HG03135 (cell line): Measurements from ENCODE around the gene THAP5.
A peak's percentile ranks its signal among the peaks of the same experiment; 100 is the strongest.

ENCODE experiments used
- ATAC-seq: cut with Tn5 transposase; IDR thresholded peaks from one replicate; pipeline ENCODE4 v1.9.1; 2021; ENCODE audit warnings: mild to moderate bottlenecking, moderate library complexity; ENCODE audit not compliant: unreplicated experiment

The THAP5 gene, protein sequence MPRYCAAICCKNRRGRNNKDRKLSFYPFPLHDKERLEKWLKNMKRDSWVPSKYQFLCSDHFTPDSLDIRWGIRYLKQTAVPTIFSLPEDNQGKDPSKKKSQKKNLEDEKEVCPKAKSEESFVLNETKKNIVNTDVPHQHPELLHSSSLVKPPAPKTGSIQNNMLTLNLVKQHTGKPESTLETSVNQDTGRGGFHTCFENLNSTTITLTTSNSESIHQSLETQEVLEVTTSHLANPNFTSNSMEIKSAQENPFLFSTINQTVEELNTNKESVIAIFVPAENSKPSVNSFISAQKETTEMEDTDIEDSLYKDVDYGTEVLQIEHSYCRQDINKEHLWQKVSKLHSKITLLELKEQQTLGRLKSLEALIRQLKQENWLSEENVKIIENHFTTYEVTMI

DNA sequence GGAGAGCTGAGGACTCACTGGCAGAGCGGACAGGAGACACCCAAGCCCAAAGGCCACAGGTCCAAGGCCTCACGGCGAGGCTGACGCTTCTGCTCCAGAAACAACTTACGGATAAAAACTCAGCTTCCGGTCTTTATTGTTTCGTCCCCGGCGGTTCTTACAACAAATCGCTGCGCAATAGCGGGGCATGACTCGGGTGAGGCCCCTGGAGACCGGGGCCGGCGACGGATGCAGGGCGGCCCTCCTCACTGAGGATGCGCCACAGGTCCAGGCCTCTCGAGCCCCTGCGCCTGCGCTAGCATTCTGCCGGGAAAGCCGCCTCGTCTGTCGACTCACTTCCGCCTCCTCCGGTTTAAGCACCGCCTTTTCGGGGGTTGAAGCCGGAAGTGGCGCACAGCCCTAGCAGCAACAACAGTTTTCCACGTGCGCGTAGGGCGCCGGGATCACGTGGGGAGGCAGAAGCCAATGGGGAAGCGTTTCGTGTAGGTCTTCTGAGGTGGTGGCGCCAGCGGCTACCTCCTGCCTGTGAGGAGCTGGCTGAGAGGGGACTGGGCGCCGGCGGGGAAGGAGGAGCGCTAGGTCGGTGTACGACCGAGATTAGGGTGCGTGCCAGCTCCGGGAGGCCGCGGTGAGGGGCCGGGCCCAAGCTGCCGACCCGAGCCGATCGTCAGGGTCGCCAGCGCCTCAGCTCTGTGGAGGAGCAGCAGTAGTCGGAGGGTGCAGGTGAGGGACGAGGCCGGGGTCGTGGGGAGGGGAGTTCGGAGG lies at the start of gene THAP5, which contains the start of gene DNAJB9:
THAP5 (minus strand) TSS at position 326 of the 765 bp plus-strand sequence; CDS start at position 189, 137 bp downstream.
DNAJB9 (plus strand) TSS at position 494 of the 765 bp plus-strand sequence. CDS start 1,853 bp downstream, outside the sequence.
- peak; percentile 96 for ATAC-seq

DNA sequence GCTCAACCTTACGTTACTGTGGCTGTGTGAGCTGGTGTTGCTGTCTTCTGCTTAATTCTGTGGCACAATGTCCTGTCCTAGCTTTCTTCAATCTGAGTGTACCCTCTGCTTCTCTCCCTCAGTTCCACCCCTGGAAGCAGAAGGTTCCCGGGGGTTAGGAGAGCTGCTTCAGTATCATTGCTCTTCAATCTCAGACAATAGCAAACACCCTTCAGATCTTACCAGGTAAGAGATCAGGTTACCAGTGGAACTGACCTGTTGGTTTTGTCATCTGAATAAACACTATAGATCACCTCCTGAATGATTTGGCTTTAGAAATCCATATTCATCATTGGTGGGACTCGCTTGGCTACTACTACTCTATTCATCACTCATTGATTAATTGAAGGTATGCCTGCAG lies 48.5 kb upstream of the THAP5 start:
- ATAC-seq = no peak

DNA sequence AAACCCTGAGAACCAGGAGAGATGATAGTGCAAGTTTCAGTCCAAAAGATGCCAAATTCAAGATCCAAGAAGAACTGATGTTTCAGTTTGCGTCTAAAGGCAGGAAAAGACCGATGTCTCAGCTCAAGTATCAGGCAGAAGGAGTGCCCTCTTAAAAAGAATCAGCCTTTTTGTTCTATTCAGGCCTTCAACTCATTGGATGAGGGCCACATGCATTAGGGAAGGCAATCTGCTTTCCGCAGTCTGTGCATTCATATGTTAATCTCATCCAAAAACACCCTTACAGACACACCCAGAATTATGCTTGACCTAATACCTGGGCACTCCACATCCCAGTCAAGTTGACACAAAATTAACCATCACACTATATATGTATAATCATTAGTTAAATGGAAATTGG lies 45.4 kb upstream of the THAP5 start:
- ATAC-seq = no peak

DNA sequence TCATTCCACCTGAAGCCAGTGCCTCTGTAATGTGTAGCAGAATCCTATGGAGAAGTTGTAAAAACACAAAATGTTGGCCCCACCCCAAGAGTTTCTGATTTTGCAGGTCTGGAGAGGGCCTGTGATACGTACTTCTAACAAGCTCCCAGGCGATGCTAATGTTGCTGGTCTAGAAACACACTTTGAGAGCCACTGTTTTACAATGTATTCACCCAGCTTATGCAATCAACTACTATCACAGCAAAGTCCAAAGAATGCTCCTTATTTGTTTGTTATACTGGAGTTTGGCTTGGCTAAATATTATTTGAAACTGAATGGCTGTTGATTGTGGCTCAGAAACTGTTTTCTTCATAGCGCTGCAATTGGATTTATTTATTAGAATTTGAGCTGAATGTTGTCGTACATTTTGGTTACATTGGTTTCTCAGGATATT lies 44.5 kb upstream of the THAP5 start:
- no peak for ATAC-seq

DNA sequence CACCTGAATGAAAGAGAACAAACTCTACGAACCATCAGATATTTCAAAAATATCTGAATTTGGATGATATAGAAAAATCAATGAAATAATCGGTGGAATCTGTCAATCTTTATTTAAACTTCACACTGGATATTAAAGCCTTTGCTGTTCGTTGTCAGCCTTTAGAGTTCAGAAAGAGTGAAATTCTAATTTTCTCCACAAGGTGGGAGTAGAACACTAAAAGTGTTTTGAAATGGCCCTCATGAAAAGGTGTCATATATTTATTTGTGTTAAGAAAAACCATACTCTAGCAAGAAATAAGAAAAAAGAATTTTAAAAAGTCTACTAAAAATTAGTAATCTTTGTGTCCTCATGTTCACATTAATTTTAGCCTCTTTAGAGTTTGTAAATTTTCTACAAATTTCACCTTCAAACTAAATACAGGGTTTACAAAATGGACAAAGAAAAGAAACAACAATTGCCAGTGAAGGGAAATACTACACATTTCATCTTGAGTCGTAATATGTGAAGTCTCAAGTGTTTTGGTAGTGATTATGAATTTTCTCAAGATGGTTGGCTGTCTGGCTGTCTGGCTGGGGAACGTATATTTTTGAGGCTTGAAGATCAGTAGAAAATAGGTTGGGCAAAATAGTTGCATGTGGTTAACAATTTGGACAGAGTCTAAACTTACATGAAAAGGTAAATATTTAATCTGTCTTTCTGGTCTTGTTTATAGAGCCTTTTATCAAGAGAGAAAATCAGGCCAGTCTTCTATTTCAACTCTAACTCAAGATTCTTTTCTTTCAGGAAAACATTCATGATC lies 43.8 kb upstream of the THAP5 start:
- ATAC-seq = peak; percentile 64

DNA sequence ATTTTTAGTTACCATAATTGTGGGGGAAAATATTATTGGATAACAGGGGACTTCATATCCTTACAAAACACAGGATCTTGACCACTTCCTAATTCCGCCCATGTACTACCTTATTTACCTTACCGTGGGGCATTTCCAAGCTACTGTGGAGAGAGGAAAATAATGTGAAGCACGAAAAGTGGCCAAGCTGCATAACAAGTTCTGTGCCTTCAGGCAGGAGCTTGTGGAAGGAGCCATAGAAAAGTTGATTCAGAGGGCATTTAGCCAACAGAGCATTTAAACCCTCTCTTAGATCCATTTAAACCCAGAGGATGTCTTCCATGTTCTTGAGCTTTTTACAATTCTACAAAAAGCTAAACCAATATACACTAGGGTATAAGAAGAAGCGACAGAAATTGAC lies 41.8 kb upstream of the THAP5 start:
- ATAC-seq = no peak

DNA sequence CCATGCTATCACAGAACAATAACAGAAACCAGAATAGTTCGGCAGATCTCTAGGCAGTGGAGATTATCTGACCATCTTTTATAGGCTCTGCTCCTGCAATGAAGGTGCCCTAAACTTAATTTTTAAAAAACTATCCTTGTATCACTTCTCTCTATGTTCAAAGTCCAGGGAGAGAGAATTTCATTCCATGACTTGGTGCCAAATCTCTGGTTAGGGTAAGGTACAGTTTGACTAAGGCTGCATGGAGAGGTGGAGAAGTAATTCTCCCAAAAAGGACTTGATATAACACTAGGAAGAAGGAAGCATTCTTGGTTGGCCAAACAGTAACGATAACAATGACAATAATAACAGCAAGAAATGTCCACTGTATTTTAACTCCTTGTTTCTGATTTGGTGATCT lies 40.1 kb upstream of the THAP5 start:
- ATAC-seq = no peak

DNA sequence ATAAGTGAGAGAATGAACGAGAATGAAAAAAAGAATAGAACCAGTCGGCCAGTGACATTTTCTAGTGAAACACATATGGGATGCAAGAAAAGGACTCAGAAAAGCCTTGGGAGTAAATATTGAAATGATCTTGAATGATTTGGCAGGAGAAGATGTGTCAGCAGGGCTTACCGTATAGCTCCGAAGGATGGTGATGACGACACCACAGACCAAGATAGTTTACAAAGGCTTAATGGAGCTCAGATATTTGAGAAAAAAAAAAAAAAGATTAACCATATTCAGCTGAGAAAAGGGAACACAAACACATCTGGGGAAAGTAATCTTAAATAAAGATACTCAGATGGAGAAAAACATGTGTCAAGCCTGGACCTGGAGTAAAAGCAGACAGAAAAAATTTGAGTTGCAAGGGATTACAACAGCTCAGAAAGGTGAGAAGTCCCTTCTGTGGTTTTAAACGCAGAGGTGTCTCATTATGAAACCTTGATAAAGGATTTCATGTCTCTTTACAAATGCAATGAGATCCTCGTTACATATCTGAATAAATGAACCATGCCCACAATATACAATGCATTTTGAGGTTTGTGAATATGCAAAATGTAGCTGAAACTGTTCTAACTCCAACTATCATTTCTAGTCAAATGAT lies 36.2 kb upstream of the THAP5 start:
- ATAC-seq = no peak

DNA sequence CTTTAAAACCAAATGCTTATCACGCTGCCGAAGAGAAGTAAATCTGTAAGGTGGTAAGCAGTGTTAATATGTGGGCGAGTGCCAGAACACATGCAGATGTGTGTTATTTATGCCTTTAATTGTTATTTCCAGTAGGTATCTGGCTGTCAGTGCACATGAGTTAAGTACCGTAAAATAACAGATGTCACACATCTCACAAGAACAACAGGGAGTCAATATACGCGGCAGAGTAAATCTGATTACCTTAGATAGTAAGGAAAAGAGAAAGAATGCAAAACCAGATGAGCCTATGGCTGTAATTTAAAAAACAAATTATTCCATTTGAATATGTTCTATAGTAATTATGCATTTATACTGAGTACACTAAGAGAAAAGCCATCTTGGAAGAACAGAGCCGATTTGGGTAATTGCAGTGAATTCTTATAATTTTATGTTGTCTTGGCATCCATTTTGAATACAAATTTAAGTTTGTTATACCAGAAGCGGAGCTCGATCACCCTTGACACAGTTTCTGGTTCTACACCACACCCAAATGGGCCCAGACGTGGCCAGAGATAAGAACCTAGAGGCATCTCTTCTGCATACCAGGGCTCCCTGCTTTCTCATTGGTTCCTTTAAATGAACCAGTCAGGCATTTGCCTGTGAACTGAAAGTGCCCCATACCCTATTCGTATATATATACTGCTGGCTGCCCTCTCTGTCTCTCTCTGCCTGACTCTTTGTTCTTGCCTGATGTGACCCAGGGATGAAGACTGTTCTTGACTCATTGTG lies 35.0 kb upstream of the THAP5 start:
- ATAC-seq = no peak

DNA sequence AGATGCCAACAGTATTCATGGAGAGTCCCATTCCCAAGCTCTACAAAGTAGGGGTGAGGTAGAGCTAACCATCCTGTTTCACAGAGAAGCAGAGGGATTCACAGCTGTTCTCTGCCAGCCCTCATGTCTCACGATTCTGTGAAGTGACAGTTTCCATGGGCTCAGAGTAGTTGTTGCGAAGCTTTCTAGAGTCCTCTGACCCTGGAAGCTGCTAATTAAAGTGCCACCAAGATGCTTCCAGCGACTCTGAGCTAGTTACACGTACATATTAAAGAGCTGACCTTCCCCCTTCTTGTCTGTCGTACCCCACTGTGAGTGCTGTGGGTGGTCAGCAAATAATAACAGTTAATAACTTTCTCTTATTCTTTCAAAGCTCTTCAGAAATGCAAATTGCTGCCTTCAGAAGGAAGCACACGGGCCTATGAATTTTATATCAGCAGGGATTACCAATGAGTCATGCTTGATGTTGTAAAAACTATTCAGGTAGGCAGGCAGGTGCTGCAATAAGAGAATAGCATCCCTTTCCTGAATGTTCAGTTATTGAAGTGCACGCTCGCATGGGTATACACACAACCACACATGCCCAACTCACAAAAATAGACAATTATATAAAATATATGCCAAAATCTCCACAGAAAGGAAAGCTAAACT lies 34.3 kb upstream of the THAP5 start:
- ATAC-seq = no peak

DNA sequence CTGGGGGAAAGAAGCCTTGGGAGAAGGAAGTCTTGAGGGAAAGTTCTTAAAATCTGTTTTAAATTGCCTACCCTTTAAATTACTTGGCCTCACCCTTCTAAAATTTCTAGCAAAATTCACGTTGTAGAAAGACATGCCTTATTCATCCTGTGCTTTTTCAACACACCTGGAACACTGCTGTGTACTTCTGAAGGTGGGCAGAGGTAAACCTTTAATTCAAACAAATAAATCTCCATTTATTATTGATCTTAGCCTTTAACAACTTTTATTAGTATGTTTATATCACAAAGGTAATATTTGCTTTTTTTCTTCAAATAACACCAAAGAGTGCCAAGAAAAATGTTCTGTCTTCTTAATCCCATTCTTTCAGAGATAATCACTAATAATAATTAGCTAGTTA lies 30.9 kb upstream of the THAP5 start:
- no peak for ATAC-seq

DNA sequence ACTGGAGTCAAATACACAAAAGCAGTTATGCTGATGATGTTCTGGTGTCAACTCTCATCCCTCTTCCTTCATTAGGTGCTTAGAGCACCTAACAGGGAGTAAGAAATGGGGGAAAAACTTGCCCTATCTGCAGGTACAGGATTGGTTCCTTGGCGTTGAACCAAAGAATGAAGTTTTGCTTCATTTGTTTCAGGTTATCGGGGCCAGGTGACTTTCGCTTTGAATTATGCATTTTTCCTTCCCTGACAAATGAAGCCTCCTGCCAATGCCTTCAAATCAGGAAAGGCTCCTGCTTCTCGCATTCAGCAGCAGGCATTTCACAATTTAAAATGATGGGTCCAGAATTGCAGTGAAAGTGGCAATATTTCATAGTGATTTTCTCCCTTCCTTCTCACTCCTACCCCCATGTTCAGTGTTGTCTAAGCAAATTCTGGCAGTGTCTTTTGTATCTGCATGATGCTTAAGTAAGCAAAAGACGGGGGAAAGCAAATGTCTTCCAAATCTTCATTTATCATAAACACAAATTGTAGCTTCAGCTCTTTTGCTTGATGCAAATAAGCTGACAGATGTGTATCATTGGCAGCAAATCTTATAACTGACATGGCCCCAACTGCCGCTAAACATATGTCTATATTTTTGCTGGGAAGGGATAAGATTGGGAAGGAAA lies 29.5 kb upstream of the THAP5 start:
- no peak for ATAC-seq

DNA sequence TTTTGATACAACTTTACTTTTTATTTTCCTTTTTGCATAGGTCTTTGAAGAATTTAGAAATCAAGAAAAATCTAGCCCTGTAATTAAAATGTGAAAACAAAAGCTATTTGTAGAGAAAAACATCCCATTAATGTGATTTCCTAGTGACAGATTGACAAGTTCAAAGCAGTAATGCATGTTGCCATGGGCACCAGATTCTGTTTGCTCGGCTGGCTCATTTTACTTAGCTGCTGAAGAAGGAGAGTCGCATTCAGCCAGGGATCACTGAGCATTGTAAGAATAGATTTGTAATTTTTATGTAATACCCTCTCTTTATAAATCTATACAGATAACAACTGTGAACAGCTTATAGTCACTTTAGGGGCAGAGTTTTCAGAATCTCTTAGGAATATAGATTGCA lies 28.6 kb upstream of the THAP5 start:
- ATAC-seq = no peak

DNA sequence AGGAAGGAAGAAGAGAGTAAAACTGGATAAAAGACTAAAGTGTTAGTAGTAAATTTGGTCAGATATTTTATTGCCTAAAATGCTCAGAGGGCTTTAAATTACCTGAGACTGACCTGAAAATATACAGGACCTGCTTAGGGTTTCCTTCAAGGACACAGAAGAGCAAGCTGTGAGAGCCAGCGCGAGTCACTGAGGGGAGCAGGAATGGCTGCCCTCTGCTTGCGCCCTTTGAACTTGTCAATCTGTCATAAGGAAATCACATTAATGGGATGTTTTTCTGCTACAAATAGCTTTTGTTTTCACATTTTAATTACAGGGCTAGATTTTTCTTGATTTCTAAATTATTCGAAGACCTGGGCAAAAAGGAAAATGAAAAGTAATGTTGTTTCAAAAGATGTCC lies 27.1 kb upstream of the THAP5 start:
- ATAC-seq = no peak

DNA sequence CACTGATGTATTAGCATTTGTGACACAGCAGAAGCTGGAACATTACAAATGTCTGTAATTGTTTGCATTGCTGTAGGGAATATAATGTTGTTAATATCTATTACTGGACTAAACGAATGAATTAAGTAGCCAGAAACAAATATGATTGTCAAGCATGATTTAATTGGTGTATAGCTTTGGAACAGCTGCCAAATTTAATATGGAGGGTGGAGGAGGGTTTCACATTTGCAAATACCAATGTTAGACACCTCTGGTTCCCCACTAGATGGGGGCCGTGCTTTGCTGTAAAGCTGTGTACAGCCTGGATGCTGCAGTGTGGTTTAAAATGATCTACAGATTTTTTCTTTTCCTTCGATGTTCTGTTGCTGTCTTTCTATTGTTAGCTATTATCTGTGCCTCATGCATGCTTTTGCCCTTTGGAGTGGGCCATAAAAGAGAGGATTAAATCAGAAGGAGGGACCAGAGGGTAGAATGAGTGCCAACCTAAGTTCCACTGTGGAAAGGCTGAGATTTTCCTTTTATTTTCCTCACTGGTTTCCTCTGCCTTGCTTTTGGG lies 23.2 kb upstream of the THAP5 start:
- ATAC-seq = no peak

DNA sequence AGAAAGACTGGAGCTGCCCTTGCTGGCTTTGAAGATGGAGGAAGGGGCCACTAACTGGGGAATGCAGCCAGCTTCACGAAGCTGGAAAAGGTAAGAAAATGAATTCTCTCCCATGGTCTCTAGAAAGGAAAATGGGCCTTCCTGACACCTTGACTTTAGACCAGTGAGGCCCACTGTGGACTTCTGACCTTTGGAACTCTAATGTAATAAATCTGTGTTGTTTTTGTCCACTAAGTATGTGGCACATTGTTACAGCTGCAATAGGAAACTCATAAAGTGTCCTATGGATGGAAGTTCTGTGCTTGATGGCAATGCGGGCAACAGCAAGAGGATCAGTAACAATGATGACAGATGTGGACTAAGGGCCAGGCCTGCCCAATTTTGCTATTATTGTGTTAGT lies 21.1 kb upstream of the THAP5 start:
- ATAC-seq = no peak

DNA sequence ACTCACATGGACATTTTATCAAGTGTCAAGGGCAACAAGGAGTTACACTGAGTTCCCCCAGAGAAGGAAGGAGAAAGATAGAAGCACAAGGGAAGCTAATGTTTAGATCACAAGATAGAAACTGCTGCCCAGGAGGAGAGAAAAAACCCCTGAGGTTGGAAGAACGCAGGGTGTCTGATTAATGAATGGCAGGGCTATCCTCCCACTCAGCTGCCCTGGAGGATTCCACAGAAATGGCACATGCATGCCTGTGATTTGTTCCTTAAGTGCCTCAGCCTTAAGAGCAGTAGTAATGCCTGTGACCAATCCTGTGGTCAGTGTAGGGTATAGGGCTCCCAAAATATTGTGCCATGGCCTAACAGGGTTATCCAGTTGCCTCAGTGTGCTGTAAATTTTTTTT lies 20.4 kb upstream of the THAP5 start:
- no peak for ATAC-seq

DNA sequence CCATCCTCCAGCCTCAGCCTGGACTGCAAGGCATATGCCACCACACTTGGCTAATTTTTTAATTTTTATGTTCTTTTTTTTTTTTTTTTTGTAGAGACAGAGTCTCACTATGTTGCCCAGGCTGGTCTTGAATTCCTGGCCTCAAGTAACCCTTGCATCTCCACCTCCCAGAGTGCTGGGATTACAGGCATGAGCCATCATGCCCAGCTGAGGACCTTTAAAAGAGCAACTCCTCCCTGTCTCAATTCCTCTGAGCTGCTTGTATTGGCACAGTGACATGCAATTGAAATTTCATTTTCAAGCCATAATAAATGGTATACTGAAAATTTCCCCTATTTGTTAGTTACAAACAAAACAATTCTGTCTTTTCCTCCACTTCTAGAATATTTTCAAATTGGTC lies 19.7 kb upstream of the THAP5 start:
- no peak for ATAC-seq

DNA sequence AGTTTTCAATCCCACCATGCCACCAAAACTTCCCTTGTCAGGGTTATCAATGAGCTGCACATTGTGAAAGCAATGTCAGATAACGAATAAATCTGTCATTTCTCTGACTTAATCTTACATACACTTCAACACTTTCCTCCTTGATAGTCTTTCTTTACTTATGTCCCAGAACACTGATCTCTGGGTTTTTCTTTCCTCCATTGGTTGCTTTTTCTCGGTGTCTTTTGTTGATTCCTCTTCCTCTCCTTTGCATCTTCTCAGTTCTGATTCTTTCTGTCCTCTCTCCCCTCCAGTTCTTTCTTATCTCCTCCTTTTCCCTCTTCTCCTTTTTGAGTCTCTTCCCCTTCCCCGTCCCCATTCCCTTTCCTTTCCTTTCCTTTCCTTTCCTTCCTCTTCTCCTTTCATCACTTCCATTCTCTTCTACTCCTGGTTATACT lies 16.8 kb upstream of the THAP5 start:
- ATAC-seq = no peak
